NCI-H2029 treated with DMSO at 0.1 percent for 48 hours (cell line): ENCODE measurements around the gene GINS1.
"Not testable (repeated sequence)": the region's sequence is repeated elsewhere in the genome, so short reads cannot be mapped to it uniquely, and the experiment has no call there.

ENCODE experiments used
- DNase-seq: peaks from one replicate; lab custom pipeline; 2025; lab: John Stamatoyannopoulos, UW

The GINS1 gene

GRCh38 chr20:25454153-25454900 lies 46.9 kb downstream of the GINS1 start:
- DNase-seq = no peak

- no peak for DNase-seq
Measured at GRCh38 chr20:25457886-25458680, 50.6 kb downstream of the GINS1 start.

GRCh38 chr20:25459111-25459830 lies 51.8 kb downstream of the GINS1 start:
- DNase-seq = no peak

- DNase-seq = no peak
Measured at GRCh38 chr20:25459916-25460535, 52.6 kb downstream of the GINS1 start.

DNA sequence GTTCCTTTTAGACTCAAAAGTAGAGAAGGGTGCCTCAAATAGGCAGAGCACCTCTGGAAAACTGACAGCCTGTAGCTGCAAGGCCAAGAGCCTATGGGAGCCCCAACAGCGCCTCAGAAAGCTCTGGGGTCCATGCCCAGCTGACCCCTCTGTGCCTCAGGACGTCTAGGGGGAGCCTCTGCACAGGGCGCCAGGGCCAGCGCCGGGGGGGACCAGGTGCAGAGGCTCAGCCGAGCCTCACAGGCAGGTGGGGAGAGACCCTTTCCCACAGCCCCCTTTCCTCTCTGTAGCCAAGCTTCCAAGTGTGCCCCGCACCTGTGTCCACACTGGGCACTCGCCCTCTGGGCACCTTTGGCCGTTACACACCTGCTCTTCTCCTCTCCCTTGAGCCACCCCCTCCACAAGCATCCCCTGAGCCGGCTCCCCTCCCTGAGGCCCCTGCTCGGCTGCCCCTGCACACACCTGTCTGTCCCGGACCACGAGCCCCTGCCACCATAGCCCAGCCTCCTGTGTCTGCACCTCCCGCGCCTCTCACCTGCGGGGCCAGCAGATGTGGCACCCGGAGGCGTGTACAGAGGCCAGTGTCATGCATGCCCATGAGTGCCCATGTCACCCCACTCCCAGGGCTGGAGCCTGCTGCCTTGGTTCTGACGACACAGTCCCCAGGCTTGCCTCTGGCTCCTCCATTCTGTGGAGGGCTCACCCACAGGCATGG lies 53.2 kb downstream of the GINS1 start:
- no peak for DNase-seq

DNA sequence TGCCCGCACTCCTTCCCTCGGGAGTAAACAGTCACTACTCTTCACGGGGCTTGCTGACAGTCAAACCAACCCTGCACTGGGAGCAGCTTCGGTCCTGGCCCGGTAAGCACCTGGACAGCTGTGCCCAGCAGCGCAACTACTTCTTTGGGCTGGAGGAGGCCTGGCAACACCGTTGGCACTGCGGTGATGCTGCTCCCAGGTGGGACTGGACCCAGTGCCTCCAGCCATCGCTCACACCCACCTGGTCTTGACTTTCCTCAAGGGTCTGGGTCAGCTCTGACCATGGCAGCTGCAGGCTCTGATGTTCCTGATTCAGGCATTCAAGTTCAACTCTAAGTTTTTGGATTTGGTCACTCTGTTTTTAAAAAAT lies 53.8 kb downstream of the GINS1 start:
- no peak for DNase-seq

- DNase-seq = no peak
Measured at GRCh38 chr20:25461786-25462545, 54.5 kb downstream of the GINS1 start.

DNA sequence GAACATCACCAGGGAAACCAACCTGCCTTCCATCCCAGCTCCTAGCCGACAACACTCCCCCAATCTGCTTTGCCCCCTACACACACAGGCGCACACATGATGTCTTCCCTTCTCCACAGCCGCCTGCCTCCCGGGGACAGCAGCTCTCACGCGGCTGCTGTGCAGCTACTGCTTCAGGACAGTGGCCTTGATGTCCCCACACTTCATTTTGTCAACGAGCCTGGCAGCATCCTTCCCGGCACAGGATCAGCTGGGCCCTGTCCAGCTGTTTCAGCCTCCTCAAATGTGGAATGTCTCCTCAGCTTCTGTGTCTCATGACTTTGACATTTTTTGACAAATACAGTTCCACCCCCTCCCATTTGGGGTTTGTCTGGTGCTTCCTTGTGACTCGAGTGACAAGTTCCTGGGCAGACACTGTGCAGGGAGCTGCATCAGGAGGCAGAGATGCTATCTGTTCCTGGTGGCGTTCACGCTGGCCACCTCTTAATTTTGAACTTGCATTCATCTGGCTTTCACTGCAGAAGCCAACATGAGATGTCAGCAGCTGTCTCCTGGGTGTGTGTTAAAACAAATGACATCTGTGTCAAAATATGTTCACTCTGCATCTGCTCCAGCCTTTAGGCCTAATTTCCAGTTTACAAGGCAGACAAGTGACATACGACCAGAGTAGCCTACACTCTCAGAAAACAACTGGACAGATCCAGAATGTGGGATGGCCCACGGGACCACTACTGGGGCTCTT lies 57.2 kb downstream of the GINS1 start:
- no peak for DNase-seq

DNA sequence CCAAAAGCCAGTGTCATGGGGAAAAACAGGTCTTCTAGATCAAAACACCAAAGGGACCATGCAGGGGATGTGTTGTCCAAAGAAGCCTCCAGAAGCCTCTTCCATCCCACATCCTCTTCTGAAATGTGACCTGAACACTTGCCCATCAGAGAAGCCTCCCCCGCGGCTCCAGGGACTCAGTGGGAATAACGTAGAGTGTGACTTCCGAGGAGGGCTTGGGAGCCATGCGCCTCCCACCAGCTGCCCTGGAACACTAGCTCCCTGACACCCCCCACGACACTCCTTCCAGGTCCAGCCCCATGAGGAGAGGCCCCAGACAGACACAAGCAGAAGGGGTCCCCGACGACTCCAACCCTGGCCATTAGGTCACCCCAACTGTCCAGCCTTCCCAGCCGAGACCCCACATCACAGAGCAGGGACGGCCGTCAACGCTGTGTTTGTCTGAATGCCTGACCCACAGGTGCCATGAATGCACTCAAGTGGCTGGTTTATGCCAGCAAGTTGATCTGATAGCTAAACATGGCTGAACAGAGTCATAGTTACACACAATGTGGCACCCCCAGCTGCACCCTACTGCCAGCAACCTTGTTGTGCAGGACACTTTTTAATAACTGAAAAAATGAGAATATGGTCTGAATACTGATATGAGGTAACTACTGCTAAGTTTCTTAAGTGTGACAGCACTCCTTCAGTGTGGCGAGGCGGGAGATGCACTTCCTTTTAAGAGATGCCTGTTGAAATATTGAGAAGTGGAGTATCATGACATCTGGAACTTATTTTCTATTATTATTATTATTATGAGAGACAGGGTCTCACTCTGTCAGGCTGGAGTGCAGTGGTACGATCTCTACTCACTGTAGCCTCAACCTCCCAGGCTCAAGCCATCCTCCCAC lies 58.0 kb downstream of the GINS1 start:
- DNase-seq = no peak

DNA sequence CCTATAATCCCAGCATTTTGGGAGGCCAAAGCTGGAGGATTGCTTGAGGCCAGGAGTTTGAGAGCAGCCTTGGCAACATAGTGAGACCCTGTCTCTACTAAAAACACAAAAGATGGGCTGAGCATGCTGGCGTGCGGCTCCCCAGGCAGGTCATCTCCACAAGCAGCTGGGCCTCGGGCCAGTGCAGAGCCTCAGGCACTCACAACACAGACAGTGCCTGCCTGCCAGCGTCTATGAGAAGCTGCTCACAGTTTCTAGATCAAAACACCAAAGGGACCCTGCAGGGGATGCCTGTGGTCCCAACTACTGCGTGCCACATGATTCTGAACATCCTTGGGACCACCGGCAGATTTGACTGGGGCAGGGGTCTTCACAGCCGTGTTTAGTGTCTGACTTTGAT lies 59.4 kb downstream of the GINS1 start:
- no peak for DNase-seq

DNA sequence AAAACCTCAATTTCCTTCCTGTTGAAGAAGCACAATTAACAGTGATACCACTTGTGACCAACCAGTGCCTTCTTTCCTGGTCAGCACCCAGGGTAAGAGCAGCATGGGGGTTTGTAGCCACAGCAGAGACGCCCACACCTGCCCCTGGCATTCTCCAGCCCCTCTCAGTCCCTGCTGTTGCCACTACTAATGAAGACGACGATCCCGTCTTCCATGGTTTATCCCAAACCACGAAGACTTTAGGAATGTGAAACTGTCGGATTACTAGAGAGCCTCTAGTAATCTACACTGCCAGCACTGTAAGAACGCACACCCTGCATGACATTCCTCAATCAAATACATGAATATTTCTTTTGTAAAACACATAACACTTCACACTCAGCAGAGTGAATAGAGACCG lies 60.0 kb downstream of the GINS1 start:
- DNase-seq = no peak

DNA sequence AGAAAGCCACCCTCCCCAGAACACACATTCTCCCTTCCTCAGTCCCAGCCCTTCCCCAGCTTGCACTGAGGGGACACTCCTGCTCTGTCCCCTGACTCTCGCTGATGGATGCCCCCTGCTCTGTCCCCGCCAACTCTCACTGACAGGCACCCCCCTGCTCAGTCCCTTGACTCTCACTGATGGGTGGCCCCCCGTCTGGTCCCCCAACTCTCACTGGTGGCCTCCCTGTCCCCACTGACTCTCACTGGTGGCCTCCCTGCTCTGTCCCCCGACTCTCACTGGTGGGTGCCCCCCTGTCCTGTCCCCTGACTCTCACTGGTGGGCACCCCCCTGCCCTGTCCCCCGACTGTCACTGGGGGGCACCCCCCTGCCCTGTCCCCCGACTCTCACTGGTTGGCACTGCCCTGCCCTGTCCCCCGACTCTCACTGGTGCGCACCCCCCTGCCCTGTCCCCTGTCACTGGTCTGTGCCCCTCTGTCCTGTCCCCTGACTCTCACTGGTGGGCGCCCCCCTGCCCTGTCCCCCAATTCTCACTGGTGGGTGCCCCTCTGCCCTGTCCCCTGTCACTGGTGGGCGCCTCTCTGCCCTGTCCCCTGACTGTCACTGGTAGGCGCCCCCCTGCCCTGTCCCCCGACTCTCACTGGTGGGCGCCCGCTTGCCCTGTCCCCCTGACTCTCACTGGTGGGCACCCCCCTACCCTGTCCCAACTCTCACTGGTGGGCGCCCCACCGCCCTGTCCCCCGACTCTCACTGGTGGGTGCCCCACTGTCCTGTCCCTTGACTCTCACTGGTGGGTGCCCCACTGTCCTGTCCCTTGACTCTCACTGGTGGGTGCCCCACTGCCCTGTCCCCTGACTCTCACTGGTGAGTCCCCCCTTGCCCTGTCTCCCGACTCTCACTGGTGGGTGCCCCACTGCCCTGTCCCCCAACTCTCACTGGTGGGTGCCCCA lies 60.9 kb downstream of the GINS1 start:
- DNase-seq = no peak

DNA sequence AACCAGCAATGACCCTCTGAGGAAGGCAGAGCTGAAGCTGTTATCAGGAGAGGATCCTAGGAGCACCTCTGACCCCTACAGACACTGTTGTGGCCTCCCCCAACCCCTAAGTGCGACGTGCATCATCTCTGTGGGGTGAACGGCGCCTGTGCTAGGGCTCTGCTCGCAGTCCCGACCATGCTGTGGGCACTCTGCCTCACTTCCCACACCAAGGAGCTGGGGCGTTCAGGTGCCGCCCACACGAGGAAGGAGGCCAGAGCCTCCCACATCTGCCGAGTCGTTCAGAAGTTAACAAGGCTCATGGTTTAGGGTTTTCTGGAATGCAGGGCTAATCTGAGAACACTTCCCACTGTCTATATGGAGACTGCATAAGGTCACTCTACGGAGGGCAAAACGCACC lies 62.1 kb downstream of the GINS1 start:
- DNase-seq = no peak

DNA sequence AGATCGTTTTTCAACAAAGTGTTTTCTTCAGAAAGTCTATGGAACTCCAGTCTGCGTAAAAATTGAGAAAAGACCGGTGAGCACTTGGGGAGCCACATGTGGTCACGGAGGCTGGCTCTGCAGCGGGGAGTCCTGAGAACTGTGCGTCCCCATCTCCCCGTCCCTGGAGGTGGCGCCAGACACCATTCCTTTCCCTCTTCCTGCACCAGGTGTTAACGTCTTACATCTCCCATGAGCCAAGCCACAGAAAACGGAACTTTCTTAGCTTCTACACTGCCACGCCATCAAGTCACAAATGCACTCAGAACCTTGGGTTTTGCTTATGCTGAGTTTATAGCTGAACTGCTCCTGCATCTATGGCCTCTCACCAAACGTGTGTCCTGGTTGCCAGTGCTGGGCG lies 62.6 kb downstream of the GINS1 start:
- no peak for DNase-seq

GRCh38 chr20:25471020-25471419 lies 63.5 kb downstream of the GINS1 start:
- no peak for DNase-seq

DNA sequence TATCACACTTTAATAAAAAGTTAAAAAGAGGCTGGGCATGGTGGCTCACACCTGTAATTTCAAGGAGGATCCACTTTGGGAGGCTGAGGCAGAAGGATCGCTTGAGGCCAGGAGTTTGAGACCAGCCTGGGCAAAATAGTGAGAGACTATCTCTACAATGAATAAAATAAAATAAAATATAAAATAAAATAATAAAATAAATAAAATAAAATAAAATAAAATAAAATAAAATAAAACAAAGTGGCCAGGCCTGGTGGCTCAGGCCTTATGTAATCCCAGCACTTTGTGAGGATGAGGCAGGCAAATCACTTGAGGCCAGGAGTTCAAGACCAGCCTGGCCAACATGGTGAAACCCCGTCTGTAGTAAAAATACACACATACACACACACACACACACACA lies 65.8 kb downstream of the GINS1 start:
- not testable (repeated sequence) for DNase-seq

DNA sequence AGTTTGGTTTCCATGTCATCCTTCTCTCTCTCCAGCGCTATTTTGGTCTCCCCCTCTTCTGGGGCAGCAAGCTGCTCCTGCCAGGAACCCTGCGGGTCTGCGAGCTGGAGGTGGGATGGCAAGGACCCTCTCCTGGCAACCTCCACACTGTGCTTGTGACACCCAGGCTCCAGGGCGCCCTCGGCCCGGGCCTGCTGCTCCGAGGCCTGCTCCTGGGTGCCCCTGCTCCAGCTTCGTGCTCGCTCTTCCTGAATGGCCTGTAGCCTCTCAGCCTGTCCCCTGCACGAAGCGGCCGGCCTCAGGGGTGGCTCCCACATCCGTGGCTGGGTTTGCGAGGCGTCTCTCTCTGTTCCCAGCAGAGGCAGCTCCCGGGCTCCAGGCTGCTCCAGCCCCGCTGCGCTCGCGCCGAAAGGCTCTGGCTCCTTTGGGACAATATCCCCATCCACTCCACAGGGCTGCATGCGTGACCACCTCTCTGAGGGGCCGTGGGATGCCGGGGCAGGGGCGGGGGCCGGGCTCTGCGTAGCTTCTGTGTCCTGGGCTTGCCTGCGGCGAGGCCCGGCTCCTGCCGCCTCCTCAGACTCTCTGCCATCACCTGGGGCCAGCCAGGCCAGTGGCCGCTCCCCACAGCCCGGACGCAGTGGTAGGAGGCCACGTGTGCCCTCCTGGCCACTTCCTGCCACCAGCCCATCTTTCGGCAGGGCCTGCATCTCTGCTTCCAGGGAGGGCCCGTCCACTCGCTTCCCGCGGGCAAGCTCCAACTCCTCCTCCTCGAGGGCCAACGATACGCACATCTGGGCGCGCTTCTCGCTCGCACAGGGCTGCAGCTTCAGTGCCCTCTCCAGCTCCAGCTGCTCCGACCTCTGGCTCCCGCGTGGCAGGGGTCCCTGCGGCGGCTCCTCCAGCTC lies 68.9 kb downstream of the GINS1 start:
- no peak for DNase-seq
